SU-DHL-6 (cell line): ENCODE measurements around the gene GRM8.

ENCODE experiments used
- EZH2phosphoT487 ChIP-seq: fragments of 200-600 bp; sonication (generic), shearing (Covaris generic); conservative IDR thresholded peaks from 2 replicates; pipeline ENCODE4 v1.6.1; 2018; ENCODE audit warnings: mild to moderate bottlenecking, antibody characterized with exemption, low read length, moderate library complexity, mixed read lengths
- TF ChIP-seq, protein P1 (sequence below): fragments of 200-600 bp; sonication (generic); IDR thresholded peaks from one replicate; pipeline ENCODE4 v1.5.1; 2017; ENCODE audit warnings: antibody characterized with exemption, mild to moderate bottlenecking, low read length, moderate library complexity; ENCODE audit not compliant: insufficient read depth, poor library complexity, severe bottlenecking

DNA sequence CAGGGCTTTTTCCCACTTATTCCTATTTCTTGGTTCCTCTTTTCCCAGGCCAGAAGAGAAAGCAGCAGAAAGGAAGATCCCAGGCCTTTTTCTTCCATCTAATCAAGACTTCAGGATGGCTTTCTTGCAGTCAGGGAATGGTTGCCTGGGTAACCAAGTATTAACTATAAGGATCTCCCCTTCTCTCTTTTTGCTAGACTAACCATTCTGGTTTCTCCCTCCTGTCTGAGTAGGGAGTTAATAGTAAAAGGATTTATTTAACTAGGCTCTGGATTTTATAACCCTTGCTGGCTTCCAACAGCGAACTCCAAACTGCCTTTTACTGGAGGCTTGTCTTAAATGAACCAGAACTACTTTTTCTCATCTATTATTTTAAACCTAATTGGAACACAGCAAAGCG lies 90.4 kb downstream of the GRM8 start:
- TF ChIP-seq, protein P1, sequence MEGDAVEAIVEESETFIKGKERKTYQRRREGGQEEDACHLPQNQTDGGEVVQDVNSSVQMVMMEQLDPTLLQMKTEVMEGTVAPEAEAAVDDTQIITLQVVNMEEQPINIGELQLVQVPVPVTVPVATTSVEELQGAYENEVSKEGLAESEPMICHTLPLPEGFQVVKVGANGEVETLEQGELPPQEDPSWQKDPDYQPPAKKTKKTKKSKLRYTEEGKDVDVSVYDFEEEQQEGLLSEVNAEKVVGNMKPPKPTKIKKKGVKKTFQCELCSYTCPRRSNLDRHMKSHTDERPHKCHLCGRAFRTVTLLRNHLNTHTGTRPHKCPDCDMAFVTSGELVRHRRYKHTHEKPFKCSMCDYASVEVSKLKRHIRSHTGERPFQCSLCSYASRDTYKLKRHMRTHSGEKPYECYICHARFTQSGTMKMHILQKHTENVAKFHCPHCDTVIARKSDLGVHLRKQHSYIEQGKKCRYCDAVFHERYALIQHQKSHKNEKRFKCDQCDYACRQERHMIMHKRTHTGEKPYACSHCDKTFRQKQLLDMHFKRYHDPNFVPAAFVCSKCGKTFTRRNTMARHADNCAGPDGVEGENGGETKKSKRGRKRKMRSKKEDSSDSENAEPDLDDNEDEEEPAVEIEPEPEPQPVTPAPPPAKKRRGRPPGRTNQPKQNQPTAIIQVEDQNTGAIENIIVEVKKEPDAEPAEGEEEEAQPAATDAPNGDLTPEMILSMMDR: no peak
- TF ChIP-seq EZH2phosphoT487: no peak
